OCI-LY3 (cell line): ENCODE data around the gene GLT1D1.

ENCODE experiments used
- EZH2phosphoT487 ChIP-seq: fragments of 200-600 bp; shearing (Covaris generic); IDR thresholded peaks from 2 replicates; pipeline ENCODE4 v1.6.1; 2018; ENCODE audit warnings: antibody characterized with exemption, mixed run types, low read depth
- TF ChIP-seq, protein P1 (sequence below): fragments of 200-600, 300-600 bp; sonication (generic); IDR thresholded peaks from 2 replicates; pipeline ENCODE4 v1.5.1; 2014; ENCODE audit warnings: antibody characterized with exemption, low read length, low read depth

DNA sequence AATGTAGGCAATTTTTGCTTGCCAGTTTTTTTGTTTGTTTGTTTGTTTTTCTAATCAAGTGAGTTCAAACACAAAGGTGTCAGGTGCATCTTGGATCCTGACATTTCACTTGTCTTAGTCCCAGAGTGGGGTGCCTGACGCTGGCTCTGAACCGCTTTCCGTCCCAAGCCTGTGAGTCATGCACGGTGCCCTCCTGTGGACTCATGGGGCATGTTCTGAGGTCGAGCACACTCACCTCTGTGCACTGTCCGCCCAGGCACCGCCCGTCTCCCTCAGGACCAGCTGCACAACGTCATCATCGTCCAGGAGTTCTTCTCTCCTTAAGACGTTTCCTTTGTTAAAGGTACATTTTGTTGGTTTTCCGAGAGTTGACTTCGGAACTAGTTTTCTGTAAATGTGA lies 98.2 kb downstream of the GLT1D1 start:
- TF ChIP-seq, protein P1, sequence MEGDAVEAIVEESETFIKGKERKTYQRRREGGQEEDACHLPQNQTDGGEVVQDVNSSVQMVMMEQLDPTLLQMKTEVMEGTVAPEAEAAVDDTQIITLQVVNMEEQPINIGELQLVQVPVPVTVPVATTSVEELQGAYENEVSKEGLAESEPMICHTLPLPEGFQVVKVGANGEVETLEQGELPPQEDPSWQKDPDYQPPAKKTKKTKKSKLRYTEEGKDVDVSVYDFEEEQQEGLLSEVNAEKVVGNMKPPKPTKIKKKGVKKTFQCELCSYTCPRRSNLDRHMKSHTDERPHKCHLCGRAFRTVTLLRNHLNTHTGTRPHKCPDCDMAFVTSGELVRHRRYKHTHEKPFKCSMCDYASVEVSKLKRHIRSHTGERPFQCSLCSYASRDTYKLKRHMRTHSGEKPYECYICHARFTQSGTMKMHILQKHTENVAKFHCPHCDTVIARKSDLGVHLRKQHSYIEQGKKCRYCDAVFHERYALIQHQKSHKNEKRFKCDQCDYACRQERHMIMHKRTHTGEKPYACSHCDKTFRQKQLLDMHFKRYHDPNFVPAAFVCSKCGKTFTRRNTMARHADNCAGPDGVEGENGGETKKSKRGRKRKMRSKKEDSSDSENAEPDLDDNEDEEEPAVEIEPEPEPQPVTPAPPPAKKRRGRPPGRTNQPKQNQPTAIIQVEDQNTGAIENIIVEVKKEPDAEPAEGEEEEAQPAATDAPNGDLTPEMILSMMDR: no peak; the same call in 1 of the 2 replicates
- no peak for TF ChIP-seq EZH2phosphoT487
